ENCODE data around the gene FBRS. TPM values are rescaled to one million over a fixed set of nuclear protein-coding genes. Genes with fewer than 3 reads are reported as not detected.
"Not testable (repeated sequence)": the region's sequence is repeated elsewhere in the genome, so short reads cannot be mapped to it uniquely, and the experiment has no call there.

Gene FBRS
- total RNA-seq, 4 donors from 2014 or later = 26.2 to 46.8 (median 31.7) TPM

DNA sequence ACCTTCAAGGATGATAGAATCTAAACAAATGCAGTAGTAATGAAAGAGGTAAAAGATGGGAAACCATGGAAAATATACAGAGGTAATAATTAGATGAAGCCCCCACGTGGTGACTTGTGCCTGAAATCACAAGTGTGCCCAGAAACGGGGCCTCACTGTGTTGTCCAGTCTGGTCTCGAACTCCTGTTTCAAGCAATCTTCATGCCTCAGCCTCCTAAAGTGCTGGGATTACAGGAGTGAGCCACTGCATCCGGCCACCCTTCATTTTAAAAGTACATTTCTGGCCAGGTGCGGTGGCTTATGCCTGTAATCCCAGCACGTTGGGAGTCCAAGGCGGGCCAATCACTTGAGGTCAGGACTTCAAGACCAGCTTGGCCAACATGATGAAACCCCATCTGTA lies 21.6 kb upstream of the FBRS start:
- 90 to 98% methylated on average over 7 of the region's 7 CpGs for WGBS, 2 donors
- Histone ChIP-seq H3K27ac (no peak overlapping the region), H3K4me3 (no peak overlapping the region), H3K4me1 (peaks cover 0 to 20% (median 4%) of the 10 kb centered on the region in 4 donors), H3K27me3 (no peaks in the 10 kb centered on the region), H3K36me3 (no peaks in the 10 kb centered on the region), H3K9me3 (no peaks in the 10 kb centered on the region)
- no peak for TF ChIP-seq POLR2A (IDR thresholded peaks at IDR 0.05)
- TF ChIP-seq, protein P1, sequence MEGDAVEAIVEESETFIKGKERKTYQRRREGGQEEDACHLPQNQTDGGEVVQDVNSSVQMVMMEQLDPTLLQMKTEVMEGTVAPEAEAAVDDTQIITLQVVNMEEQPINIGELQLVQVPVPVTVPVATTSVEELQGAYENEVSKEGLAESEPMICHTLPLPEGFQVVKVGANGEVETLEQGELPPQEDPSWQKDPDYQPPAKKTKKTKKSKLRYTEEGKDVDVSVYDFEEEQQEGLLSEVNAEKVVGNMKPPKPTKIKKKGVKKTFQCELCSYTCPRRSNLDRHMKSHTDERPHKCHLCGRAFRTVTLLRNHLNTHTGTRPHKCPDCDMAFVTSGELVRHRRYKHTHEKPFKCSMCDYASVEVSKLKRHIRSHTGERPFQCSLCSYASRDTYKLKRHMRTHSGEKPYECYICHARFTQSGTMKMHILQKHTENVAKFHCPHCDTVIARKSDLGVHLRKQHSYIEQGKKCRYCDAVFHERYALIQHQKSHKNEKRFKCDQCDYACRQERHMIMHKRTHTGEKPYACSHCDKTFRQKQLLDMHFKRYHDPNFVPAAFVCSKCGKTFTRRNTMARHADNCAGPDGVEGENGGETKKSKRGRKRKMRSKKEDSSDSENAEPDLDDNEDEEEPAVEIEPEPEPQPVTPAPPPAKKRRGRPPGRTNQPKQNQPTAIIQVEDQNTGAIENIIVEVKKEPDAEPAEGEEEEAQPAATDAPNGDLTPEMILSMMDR (IDR thresholded peaks at IDR 0.05) = no peak
- TF ChIP-seq EP300 (IDR thresholded peaks at IDR 0.05) = no peak
- DNase-seq (ENCODE audit: low spot score in 2 of 2) = no peak

DNA sequence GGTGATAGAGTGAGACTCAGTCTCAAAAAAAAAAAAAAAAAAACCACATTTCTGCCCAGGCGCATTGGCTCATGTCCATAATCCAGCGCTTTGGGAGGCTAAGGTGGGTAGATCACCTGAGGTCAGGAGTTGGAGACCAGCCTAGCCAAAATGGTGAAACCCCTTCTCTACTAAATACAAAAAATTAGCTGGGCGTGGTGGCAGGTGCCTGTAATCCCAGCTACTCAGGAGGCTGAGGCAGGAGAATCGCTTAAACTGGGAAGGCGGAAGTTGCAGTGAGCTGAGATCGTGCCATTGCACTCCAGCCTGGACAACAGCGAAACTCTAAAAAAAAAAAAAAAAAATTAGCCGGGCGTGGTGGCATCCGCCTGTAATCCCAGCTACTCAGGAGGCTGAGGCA lies 21.1 kb upstream of the FBRS start:
- WGBS, 2 donors = 82 to 95% methylated on average over 10 of the region's 10 CpGs
- not testable (repeated sequence) for H3K4me3 ChIP-seq; H3K27ac ChIP-seq; DNase-seq (ENCODE audit: low spot score in 2 of 2); H3K9me3 ChIP-seq; H3K36me3 ChIP-seq; H3K27me3 ChIP-seq
- H3K4me1 ChIP-seq = peaks cover 0 to 20% (median 4%) of the 10 kb centered on the region in 4 donors

DNA sequence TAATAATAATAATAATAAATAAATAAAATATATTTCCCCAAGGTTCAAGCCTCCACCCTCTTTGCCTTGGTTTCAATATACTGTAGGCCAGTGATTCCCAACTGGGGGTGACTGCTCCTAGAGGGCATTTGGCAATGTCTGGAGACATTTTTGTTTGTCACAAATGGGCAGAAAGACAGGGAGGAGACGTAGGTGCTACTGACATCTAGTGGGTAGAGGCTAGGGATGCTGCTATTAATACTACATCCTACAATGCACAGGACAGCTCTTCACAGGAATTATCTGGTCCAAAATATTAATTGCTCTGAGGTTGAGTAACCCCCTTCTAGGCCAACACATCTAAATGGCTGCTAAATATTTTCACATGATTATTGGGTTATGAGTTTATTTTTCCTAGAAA lies 20.3 kb upstream of the FBRS start:
- WGBS, 2 donors = 10 to 18% methylated on average over 1 of the region's 1 CpG
- no peak overlapping the region for H3K27ac ChIP-seq
- no peaks in the 10 kb centered on the region for H3K9me3 ChIP-seq
- H3K27me3 ChIP-seq = no peaks in the 10 kb centered on the region
- H3K4me3 ChIP-seq = no peak overlapping the region
- no peaks in the 10 kb centered on the region for H3K36me3 ChIP-seq
- no peak for DNase-seq (ENCODE audit: low spot score in 2 of 2)
- H3K4me1 ChIP-seq = peaks cover 0 to 20% (median 4%) of the 10 kb centered on the region in 4 donors
- TF ChIP-seq, protein P1 (IDR thresholded peaks at IDR 0.05) = no peak
- TF ChIP-seq POLR2A (IDR thresholded peaks at IDR 0.05) (no peak), EP300 (IDR thresholded peaks at IDR 0.05) (no peak)

DNA sequence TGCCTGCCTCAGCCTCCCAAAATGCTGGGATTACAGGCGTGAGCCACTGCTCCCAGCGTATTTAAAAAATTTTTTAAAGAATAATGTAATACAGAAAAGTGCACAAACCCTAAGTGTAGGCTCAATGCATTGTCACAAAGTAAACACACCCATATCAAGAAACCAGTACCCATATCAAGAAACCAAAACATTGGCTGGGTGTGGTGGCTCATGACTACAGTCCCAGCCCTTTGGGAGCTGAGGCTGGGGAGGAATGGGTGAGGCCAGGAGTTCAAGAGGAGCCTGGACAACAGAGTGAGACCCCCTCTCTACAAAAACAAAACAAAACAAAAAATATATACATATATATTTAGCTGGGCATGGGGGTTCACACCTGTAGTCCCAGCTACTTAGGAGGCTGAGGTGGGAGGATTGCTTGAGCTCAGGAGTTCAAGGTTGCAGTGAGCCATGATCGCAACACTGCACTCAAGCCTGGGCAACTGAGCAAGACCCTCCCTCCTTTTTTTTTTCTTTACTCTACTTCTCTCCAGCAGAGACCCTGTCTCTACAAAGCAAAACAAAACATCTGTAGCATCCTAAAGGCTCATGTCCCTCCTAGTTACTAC lies 16.8 kb upstream of the FBRS start:
- no peak overlapping the region for H3K4me3 ChIP-seq
- no peaks in the 10 kb centered on the region for H3K4me1 ChIP-seq
- no peaks in the 10 kb centered on the region for H3K36me3 ChIP-seq
- H3K27me3 ChIP-seq = no peaks in the 10 kb centered on the region
- H3K27ac ChIP-seq = no peak overlapping the region
- TF ChIP-seq EP300 (IDR thresholded peaks at IDR 0.05) (no peak), POLR2A (IDR thresholded peaks at IDR 0.05) (no peak)
- TF ChIP-seq, protein P1 (IDR thresholded peaks at IDR 0.05) = no peak
- DNase-seq (ENCODE audit: low spot score in 2 of 2) = no peak
- 83 to 84% methylated on average over 3 of the region's 3 CpGs for WGBS, 2 donors
- no peaks in the 10 kb centered on the region for H3K9me3 ChIP-seq

DNA sequence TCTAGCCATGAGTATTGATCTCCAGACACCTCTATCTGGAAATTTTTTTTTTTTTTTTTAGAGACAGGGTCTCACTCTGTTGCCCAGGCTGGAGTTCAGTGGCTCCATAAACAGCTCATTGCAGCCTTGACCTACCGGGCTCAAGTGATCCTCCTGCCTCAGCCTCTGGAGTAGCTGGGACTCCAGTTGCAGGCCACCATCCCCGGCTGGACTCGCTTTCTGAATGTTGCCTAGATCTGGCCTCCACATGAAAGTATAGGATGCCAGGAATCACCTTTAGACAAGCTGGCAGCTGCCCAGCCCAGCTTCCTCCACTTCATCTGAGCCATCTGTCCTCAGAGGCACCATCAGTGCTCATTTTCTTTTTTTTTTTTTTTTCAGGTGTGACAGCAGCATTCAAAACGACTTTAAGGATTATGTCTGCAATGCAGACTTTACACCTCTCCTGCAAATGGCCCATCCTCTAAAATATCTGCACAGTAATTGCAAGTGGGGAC lies 13.8 kb upstream of the FBRS start:
- TF ChIP-seq EP300 (IDR thresholded peaks at IDR 0.05) (no peak), POLR2A (IDR thresholded peaks at IDR 0.05) (no peak)
- TF ChIP-seq, protein P1 (IDR thresholded peaks at IDR 0.05) = no peak
- H3K27ac ChIP-seq = no peak overlapping the region
- DNase-seq (ENCODE audit: low spot score in 2 of 2) = no peak
- H3K9me3 ChIP-seq = no peaks in the 10 kb centered on the region
- H3K27me3 ChIP-seq = no peaks in the 10 kb centered on the region
- 72 to 74% methylated on average over 4 of the region's 4 CpGs for WGBS, 2 donors
- H3K4me1 ChIP-seq = no peaks in the 10 kb centered on the region
- no peaks in the 10 kb centered on the region for H3K36me3 ChIP-seq
- no peak overlapping the region for H3K4me3 ChIP-seq
